Activated naive CD8-positive, alpha-beta T cell (primary cell): ENCODE measurements around the gene DLX3.

Experiments
- H3K27ac Mint-ChIP-seq: one replicate; pipeline ENCODE4 v1.8.0; 2021; ENCODE audit warnings: mixed read lengths
- H3K27me3 Mint-ChIP-seq: one replicate; pipeline ENCODE4 v1.8.0; 2021; ENCODE audit warnings: mixed read lengths
- H3K36me3 Mint-ChIP-seq: one replicate; pipeline ENCODE4 v1.8.0; 2021; ENCODE audit warnings: mixed read lengths
- H3K4me1 Mint-ChIP-seq: one replicate; pipeline ENCODE4 v1.8.0; 2021; ENCODE audit warnings: low read depth, mixed read lengths
- H3K4me3 Mint-ChIP-seq: one replicate; pipeline ENCODE4 v1.8.0; 2021; ENCODE audit warnings: mild to moderate bottlenecking, mixed read lengths
- H3K9me3 Mint-ChIP-seq: one replicate; pipeline ENCODE4 v1.8.0; 2021; ENCODE audit warnings: low read depth, mixed read lengths

DLX3 gene

GRCh38 chr17:49976163-49976827, 18.7 kb downstream of the DLX3 start:
- no peak overlapping the region for H3K4me3 Mint-ChIP-seq
- H3K27me3 Mint-ChIP-seq, result peaks cover 26% of the 10 kb centered on the region
- peaks cover under 1% of the 10 kb centered on the region for H3K36me3 Mint-ChIP-seq
- no peaks in the 10 kb centered on the region for H3K9me3 Mint-ChIP-seq
- no peak overlapping the region for H3K27ac Mint-ChIP-seq
- H3K4me1 Mint-ChIP-seq, result peaks cover 11% of the 10 kb centered on the region

- no peaks in the 10 kb centered on the region for H3K9me3 Mint-ChIP-seq
- H3K27me3 Mint-ChIP-seq, result peaks cover 30% of the 10 kb centered on the region
- H3K4me1 Mint-ChIP-seq, result peaks cover 17% of the 10 kb centered on the region
- no peak overlapping the region for H3K27ac Mint-ChIP-seq
- no peaks in the 10 kb centered on the region for H3K36me3 Mint-ChIP-seq
- no peak overlapping the region for H3K4me3 Mint-ChIP-seq
These were observed 19.5 kb downstream of the DLX3 start for GRCh38 chr17:49975531-49975930.

- H3K27ac Mint-ChIP-seq, result no peak overlapping the region
- no peaks in the 10 kb centered on the region for H3K9me3 Mint-ChIP-seq
- no peaks in the 10 kb centered on the region for H3K36me3 Mint-ChIP-seq
- H3K4me1 Mint-ChIP-seq, result peaks cover 28% of the 10 kb centered on the region
- peaks cover 33% of the 10 kb centered on the region for H3K27me3 Mint-ChIP-seq
- H3K4me3 Mint-ChIP-seq, result no peak overlapping the region
These were observed 21.8 kb downstream of the DLX3 start for GRCh38 chr17:49973271-49973615.

- Mint-ChIP-seq H3K36me3 (no peaks in the 10 kb centered on the region), H3K27ac (no peak overlapping the region), H3K9me3 (no peaks in the 10 kb centered on the region), H3K4me3 (no peak overlapping the region), H3K4me1 (peaks cover 33% of the 10 kb centered on the region), H3K27me3 (peaks cover 37% of the 10 kb centered on the region)
These were observed 22.3 kb downstream of the DLX3 start for GRCh38 chr17:49972486-49973270.

- Mint-ChIP-seq H3K36me3 (no peaks in the 10 kb centered on the region), H3K9me3 (no peaks in the 10 kb centered on the region), H3K27me3 (peaks cover 42% of the 10 kb centered on the region), H3K27ac (no peak overlapping the region), H3K4me1 (peaks cover 35% of the 10 kb centered on the region), H3K4me3 (peak overlapping the region; percentile 68)
These were observed 23.1 kb downstream of the DLX3 start for GRCh38 chr17:49971848-49972485.

GRCh38 chr17:49971199-49971847, 23.7 kb downstream of the DLX3 start:
- no peak overlapping the region for H3K27ac Mint-ChIP-seq
- no peaks in the 10 kb centered on the region for H3K36me3 Mint-ChIP-seq
- H3K9me3 Mint-ChIP-seq, result no peaks in the 10 kb centered on the region
- peaks cover 44% of the 10 kb centered on the region for H3K27me3 Mint-ChIP-seq
- H3K4me1 Mint-ChIP-seq, result peaks cover 35% of the 10 kb centered on the region
- H3K4me3 Mint-ChIP-seq, result peak overlapping the region; percentile 68

GRCh38 chr17:49970498-49970897, 24.5 kb downstream of the DLX3 start:
- Mint-ChIP-seq H3K9me3 (no peaks in the 10 kb centered on the region), H3K4me1 (peaks cover 41% of the 10 kb centered on the region), H3K36me3 (no peaks in the 10 kb centered on the region), H3K27ac (no peak overlapping the region), H3K27me3 (peaks cover 50% of the 10 kb centered on the region), H3K4me3 (peak overlapping the region; percentile 58)

GRCh38 chr17:49969795-49970389, 25.1 kb downstream of the DLX3 start:
- H3K9me3 Mint-ChIP-seq, result no peaks in the 10 kb centered on the region
- no peak overlapping the region for H3K27ac Mint-ChIP-seq
- peaks cover 45% of the 10 kb centered on the region for H3K4me1 Mint-ChIP-seq
- H3K27me3 Mint-ChIP-seq, result peaks cover 51% of the 10 kb centered on the region
- H3K36me3 Mint-ChIP-seq, result no peaks in the 10 kb centered on the region
- peak overlapping the region; percentile 93 for H3K4me3 Mint-ChIP-seq

- Mint-ChIP-seq H3K36me3 (no peaks in the 10 kb centered on the region), H3K4me1 (peaks cover 52% of the 10 kb centered on the region), H3K27ac (peak within 1 kb of the TSS; percentile 90), H3K9me3 (no peaks in the 10 kb centered on the region), H3K4me3 (peak within 1 kb of the TSS; percentile 93), H3K27me3 (peaks cover 54% of the 10 kb centered on the region)
These were observed 25.8 kb downstream of the DLX3 start, which contains the start of gene DLX4 for GRCh38 chr17:49969134-49969759. DLX4 (plus strand) TSS chr17:49969190; CDS start chr17:49969469, 279 bp downstream.

GRCh38 chr17:49968405-49969133, 26.5 kb downstream of the DLX3 start:
- Mint-ChIP-seq H3K9me3 (no peaks in the 10 kb centered on the region), H3K36me3 (no peaks in the 10 kb centered on the region), H3K27me3 (peaks cover 53% of the 10 kb centered on the region), H3K4me1 (peaks cover 56% of the 10 kb centered on the region), H3K27ac (peak overlapping the region; percentile 90), H3K4me3 (peak overlapping the region; percentile 93)

- Mint-ChIP-seq H3K4me3 (peak overlapping the region; percentile 78), H3K27me3 (peaks cover 55% of the 10 kb centered on the region), H3K27ac (no peak overlapping the region), H3K4me1 (peaks cover 59% of the 10 kb centered on the region), H3K36me3 (no peaks in the 10 kb centered on the region), H3K9me3 (no peaks in the 10 kb centered on the region)
These were observed 27.2 kb downstream of the DLX3 start for GRCh38 chr17:49967621-49968404.

GRCh38 chr17:49967205-49967604, 27.8 kb downstream of the DLX3 start:
- Mint-ChIP-seq H3K27ac (no peak overlapping the region), H3K4me1 (peaks cover 55% of the 10 kb centered on the region), H3K36me3 (no peaks in the 10 kb centered on the region), H3K27me3 (peaks cover 59% of the 10 kb centered on the region), H3K4me3 (no peak overlapping the region), H3K9me3 (no peaks in the 10 kb centered on the region)

GRCh38 chr17:49966767-49967166, 28.3 kb downstream of the DLX3 start:
- H3K27me3 Mint-ChIP-seq, result peaks cover 59% of the 10 kb centered on the region
- no peak overlapping the region for H3K4me3 Mint-ChIP-seq
- H3K9me3 Mint-ChIP-seq, result no peaks in the 10 kb centered on the region
- H3K4me1 Mint-ChIP-seq, result peaks cover 53% of the 10 kb centered on the region
- no peak overlapping the region for H3K27ac Mint-ChIP-seq
- H3K36me3 Mint-ChIP-seq, result no peaks in the 10 kb centered on the region
